Measurements from ENCODE around the gene ATP2A3. TPM values are rescaled to one million over a fixed set of nuclear protein-coding genes. Genes with fewer than 3 reads are reported as not detected.

ATP2A3 gene
- total RNA-seq, 1 experiment from 2014 or later, result 13.3 TPM

DNA sequence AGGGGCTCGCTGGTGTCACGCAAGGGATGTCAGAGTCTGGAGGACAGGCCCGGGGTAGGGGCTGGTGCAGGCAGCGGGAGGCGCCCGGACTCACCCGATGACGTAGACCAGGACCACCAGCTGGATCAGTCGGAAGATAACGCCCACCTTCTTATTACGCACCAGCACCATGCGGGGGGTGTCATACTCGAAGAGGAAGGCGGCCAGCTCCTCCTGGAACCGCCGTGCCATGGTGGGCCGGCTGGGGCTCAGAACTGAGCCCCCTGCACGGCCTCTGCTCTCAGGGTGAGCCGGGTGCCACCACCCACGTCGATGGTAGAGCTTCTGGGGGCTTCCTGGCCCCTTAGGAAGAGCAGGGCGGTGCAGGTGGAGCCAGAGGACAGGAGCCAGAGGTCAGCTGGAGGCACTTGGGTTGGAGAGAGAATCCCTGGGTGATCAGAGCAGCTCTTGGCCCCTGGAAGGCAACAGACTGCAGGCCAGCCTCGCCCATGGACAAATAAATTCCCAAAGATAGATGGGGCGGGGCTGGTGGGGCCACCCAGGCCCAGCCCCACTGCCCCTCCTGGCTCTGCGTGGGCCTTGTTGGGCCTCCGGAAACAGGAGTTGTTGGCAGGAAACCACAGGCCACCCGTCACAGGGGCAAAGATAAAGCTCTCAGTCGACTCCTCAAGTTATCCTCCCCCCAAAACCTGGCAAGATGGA lies 48.1 kb downstream of the ATP2A3 start, which contains the start of gene P2RX1:
Gene P2RX1 (minus strand): TSS at position 471 of the 702 bp plus-strand sequence. CDS start 240 bp downstream, at position 231.
- H3K56ac ChIP-seq (ENCODE audit: insufficient read length, low read depth, low read length), result no peak within 1 kb of the TSS
- H3K79me1 ChIP-seq (ENCODE audit: insufficient read depth, low read depth, low read length, poor library complexity, severe bottlenecking), result no peaks in the 10 kb centered on the region
- no peak within 1 kb of the TSS for H2BK20ac ChIP-seq (ENCODE audit: low read depth, low read length, poor library complexity, severe bottlenecking)
- peaks cover 4% of the 10 kb centered on the region; the same call in 1 of the 2 replicates for H3K27me3 Mint-ChIP-seq (ENCODE audit: low read depth)
- no peaks in the 10 kb centered on the region for H3K23me2 ChIP-seq (ENCODE audit: insufficient read length, low read depth, low read length, poor library complexity, severe bottlenecking)
- H3K4me1 ChIP-seq (ENCODE audit: insufficient read depth, low read length), result no peaks in the 10 kb centered on the region
- H3K4me1 Mint-ChIP-seq, result peaks cover 4 to 15% of the 10 kb centered on the region in 2 experiments; a peak in 3 of 4 replicates
- H4K5ac ChIP-seq (ENCODE audit: insufficient read length, low read depth, low read length), result no peak within 1 kb of the TSS
- H3K27me3 ChIP-seq (ENCODE audit: insufficient read depth, low read length), result no peaks in the 10 kb centered on the region
- no peak within 1 kb of the TSS for H2AFZ ChIP-seq (ENCODE audit: low read length)
- H2BK12ac ChIP-seq (ENCODE audit: insufficient read length, low read depth, low read length), result no peak within 1 kb of the TSS
- no CpG with 5 or more reads among the region's 28 CpGs for WGBS (ENCODE audit: extremely low coverage, insufficient read length, low lambda C conversion rate)
- no peak within 1 kb of the TSS; the same call in 1 of the 2 replicates for H3K14ac ChIP-seq (ENCODE audit: insufficient read depth, low read length)
- H3K27ac Mint-ChIP-seq, result no peak within 1 kb of the TSS; a peak in 1 of 7 replicates
- no peak for DNase-seq
- H3K18ac ChIP-seq (ENCODE audit: insufficient read length, low read depth, low read length), result no peak within 1 kb of the TSS
- no peak within 1 kb of the TSS for H2BK5ac ChIP-seq (ENCODE audit: insufficient read length, low read length)
- H3K4me3 Mint-ChIP-seq, result no peak within 1 kb of the TSS; a peak in 1 of 5 replicates
- no peak within 1 kb of the TSS for H3K9ac ChIP-seq (ENCODE audit: extremely low read depth, insufficient read length, low read length)
- TF ChIP-seq CTCF (conservative IDR thresholded peaks at IDR 0.05), result no peak
- H4K91ac ChIP-seq (ENCODE audit: insufficient read length, low read depth, low read length), result no peak within 1 kb of the TSS
- H3K79me2 ChIP-seq (ENCODE audit: insufficient read depth, low read length), result no peaks in the 10 kb centered on the region
- H3K4me2 ChIP-seq (ENCODE audit: insufficient read depth, insufficient read length, low read length), result no peak within 1 kb of the TSS
- no peaks in the 10 kb centered on the region for H3K36me3 Mint-ChIP-seq (ENCODE audit: insufficient read depth in 1 of 3, low read depth in 3 of 3)
- H3K9me3 Mint-ChIP-seq, result peaks cover 0 to 3% of the 10 kb centered on the region in 2 experiments; a peak in 2 of 5 replicates
- no peak within 1 kb of the TSS for H3K27ac ChIP-seq (ENCODE audit: insufficient read length, low read depth, low read length)
- no peak within 1 kb of the TSS for H3K23ac ChIP-seq (ENCODE audit: insufficient read length, low read depth, low read length)
- no peak within 1 kb of the TSS for H2AK5ac ChIP-seq (ENCODE audit: insufficient read length, low read length)
- H4K20me1 ChIP-seq (ENCODE audit: control insufficient read depth, insufficient read depth, insufficient read length), result no peaks in the 10 kb centered on the region
- no peak within 1 kb of the TSS for H3T11ph ChIP-seq (ENCODE audit: low read length)
- no peak within 1 kb of the TSS for H3K4ac ChIP-seq (ENCODE audit: low read depth, low read length)
- no peak within 1 kb of the TSS for H2BK120ac ChIP-seq (ENCODE audit: low read depth, low read length, poor library complexity, severe bottlenecking)
- no peak within 1 kb of the TSS for H2BK15ac ChIP-seq (ENCODE audit: low read depth, low read length)
- no peak within 1 kb of the TSS for H4K8ac ChIP-seq (replicated peaks; ENCODE audit: insufficient read length, low read depth, low read length)
- H3K9me3 ChIP-seq (ENCODE audit: control insufficient read depth, low read depth, low read length), result no peaks in the 10 kb centered on the region

Data from H9 (cell line).